ENCODE measurements around the gene ADAMTS12. TPM values are rescaled to one million over a fixed set of nuclear protein-coding genes. Genes with fewer than 3 reads are reported as not detected.

ADAMTS12 gene
- total and polyA plus RNA-seq, 10 of the 15 experiments (the other 5 are each of a cell fraction or from before 2014, with no cell fraction given): 0.11 to 35.8 (median 20.7) TPM

DNA sequence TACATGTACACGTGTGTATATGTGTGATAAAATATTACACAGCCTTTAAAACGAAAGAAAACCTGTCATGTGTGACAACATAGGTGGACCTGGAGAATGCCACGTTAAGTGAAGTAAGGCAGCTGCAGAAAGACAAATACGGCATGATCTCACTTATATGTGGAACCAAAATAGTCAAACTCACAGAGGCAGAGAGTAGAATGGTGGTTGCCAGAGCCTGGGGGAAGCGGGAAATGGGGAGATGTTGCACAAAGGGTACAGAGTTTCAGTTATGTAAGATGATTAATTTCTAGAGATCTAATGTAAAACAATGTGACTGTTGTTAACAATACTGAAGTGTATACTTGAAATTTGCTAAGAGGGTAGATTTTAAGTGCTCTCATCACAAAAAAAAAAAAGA, 34.8 kb downstream of the ADAMTS12 start (continued):
- TF ChIP-seq SPI1 (IDR thresholded peaks at IDR 0.05; ENCODE audit: borderline replicate concordance, insufficient read depth, low read depth, low read length): peak; percentile 43; the same call in 1 of the 2 replicates
- TF ChIP-seq RFX5 (IDR thresholded peaks at IDR 0.05; ENCODE audit: low read depth, low read length): no peak
- no peak for TF ChIP-seq WRNIP1 (IDR thresholded peaks at IDR 0.05; ENCODE audit: borderline replicate concordance, low read depth, low read length)
- TF ChIP-seq MTA3 (IDR thresholded peaks at IDR 0.05; ENCODE audit: borderline replicate concordance, low read length): peak; percentile 61; the same call in 1 of the 2 replicates
- TF ChIP-seq HDGF (IDR thresholded peaks at IDR 0.05): no peak
- peak; percentile 55 for TF ChIP-seq SKIL (IDR thresholded peaks at IDR 0.05; ENCODE audit: low read depth, poor library complexity, severe bottlenecking)
- TF ChIP-seq SIN3A (IDR thresholded peaks at IDR 0.05; ENCODE audit: low read depth, low read length): no peak
- no peak for TF ChIP-seq RB1 (IDR thresholded peaks at IDR 0.05; ENCODE audit: borderline replicate concordance)
- no peak for TF ChIP-seq POLR2A (IDR thresholded peaks at IDR 0.05; ENCODE audit: low read depth, low read length)
- no peak for TF ChIP-seq BACH1 (IDR thresholded peaks at IDR 0.05; ENCODE audit: borderline replicate concordance)
- no peak for TF ChIP-seq POLR2AphosphoS2 (IDR thresholded peaks at IDR 0.05; ENCODE audit: low read depth, low read length)
- no peak for TF ChIP-seq NFYB (IDR thresholded peaks at IDR 0.05; ENCODE audit: insufficient read depth, low read depth, low read length)
- TF ChIP-seq TCF3 (IDR thresholded peaks at IDR 0.05; ENCODE audit: borderline replicate concordance, insufficient read depth, low read depth, low read length): no peak
- TF ChIP-seq MEF2B (IDR thresholded peaks at IDR 0.05; ENCODE audit: partially characterized antibody, poor library complexity, severe bottlenecking): peak; percentile 62
- no peak for TF ChIP-seq SMAD1 (IDR thresholded peaks at IDR 0.05; ENCODE audit: low read depth, partially characterized antibody)
- peak; percentile 18 to 41; a peak in 1 of 4 replicates for TF ChIP-seq BHLHE40 (IDR thresholded peaks at IDR 0.05; ENCODE audit: borderline replicate concordance in 1 of 2, low read depth in 2 of 2, low read length in 1 of 2)
- TF ChIP-seq CEBPB (IDR thresholded peaks at IDR 0.05; ENCODE audit: borderline replicate concordance in 1 of 2, low read depth in 2 of 2, low read length in 2 of 2): peak in 1 of 2 experiments; percentile 78; a peak in 1 of 4 replicates
- TF ChIP-seq ZZZ3 (IDR thresholded peaks at IDR 0.05; ENCODE audit: control insufficient read depth, insufficient read length, low read depth): no peak
- TF ChIP-seq POU2F2 (IDR thresholded peaks at IDR 0.05; ENCODE audit: borderline replicate concordance, low read depth, low read length): 0 out of 3 replicates have a peak, but pooled peaks have one; percentile 23
- peak; percentile 70; the same call in 1 of the 2 replicates for TF ChIP-seq ATF2 (IDR thresholded peaks at IDR 0.05; ENCODE audit: low read length)
- no peak for TF ChIP-seq RBBP5 (conservative IDR thresholded peaks at IDR 0.05)
- TF ChIP-seq LARP7 (IDR thresholded peaks at IDR 0.05): no peak
- TF ChIP-seq CREM (IDR thresholded peaks at IDR 0.05; ENCODE audit: low read depth): peak; percentile 73; the same call in 1 of the 2 replicates
